Measurements from ENCODE around the gene PRRT1B.
"Not testable (repeated sequence)": the region's sequence is repeated elsewhere in the genome, so short reads cannot be mapped to it uniquely, and the experiment has no call there.

Gene PRRT1B

DNA sequence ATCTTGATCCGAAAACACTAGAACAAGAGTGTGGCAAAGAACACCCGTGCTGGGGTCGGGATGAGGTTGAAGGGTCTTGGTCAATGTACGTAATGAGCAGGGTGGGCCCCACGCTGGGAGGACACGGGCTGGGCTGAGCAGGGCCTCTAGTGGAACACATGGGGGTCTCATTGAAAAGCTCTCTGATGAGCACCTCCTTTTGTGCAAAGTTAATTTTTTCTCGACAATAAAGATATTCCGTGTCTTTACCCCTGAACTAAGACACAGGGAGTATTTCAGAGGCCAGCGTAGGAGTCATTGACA, 22.3 kb upstream of the PRRT1B start:
- DNase-seq = no peak

GRCh38 chr9:131523451-131524435, 21.6 kb upstream of the PRRT1B start:
- no peak for DNase-seq

DNA sequence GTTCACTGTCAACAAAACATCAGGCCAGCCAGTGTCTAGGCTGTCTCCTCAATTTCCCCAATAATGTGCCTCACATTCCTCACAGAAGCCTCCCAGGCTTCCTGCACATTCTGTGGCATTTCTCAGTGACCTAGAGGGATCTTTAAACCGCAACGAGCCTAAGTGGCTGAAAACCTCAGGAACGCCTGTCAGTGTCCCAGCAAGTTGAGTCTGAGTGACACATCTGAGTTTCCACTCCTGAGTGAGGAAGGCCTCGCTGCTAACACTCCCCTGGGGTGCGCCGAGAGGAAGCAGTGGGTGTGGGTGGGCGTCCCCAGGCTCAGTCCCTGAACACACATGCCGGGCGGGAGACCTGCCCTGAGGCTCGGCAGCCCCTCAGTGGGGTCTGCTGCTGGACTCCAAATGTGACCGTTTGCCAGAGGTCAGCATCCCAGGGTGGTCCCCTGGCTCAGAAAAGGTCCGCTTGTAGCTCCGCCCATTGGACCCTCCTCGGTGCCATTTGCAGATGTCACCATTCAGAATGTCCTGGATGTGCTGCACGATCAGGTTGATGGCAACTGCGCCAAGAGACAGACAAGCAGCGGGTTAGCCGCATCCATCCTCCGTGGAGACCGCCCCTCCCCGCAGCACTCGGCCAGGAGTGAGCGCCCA, 20.5 kb upstream of the PRRT1B start:
- no peak for DNase-seq

DNA sequence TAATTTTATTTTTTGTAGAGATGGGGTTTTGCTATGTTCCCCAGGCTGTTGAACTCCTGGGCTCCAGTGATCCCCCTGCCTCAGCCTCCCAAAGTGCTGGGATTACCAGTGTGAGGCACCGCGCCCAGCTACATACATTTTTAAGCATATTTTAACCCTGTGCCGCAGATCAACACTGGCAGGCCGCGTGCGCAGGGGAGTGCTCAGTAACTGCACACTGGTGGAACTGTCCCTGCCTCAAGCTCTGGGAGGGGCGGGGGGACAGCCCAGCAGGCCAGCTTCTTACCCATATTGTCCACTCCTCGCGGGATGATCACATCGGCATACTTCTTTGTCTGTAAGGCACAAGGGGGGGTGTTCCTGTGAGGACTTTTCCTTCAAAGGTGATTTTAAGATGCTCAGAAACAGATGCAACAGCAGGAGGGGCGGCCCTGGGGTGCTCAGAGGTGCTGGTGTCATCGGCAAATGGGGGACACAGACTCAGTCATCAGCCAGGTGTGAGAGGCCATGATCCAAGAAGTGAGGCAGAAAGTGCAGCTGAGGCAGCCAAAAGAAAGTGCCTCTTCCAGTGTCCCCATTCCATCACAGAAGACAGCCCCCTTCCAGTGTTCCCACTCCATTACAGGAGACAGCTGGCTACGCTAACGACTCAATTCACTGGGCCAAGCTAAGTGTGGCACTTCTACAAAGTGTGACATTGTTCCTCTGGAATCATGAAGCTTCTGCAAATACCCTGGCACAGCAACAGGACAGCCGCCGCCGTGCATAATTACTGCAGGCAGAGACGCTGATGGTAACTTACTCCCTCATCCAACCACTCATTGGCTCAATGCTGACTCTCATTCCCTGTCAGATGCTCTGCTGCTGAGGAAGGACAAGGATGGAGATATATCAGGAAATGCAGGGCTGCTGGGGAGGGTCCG, 19.4 kb upstream of the PRRT1B start:
- DNase-seq = no peak

DNA sequence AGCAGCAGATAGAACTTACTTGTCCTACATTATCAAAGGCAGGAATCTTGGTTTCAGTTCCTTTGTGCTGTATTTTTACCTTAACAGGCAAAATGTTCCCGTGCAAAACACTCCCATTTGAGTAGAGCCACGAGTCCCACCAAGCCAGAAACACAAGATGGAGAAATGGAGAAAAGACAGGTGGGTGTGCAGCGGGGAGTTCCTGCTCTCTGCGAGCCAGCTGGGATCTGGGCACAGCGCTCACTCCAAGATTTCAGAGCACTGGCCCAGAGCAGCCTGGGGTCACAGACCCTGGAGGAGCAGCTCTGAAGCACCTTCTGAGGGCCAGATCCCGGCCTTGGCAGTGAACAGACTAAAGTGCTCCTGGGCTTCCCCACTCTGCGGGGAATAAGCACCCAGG, 17.1 kb upstream of the PRRT1B start:
- DNase-seq = no peak

GRCh38 chr9:131528886-131529505, 16.3 kb upstream of the PRRT1B start:
- no peak for DNase-seq

DNA sequence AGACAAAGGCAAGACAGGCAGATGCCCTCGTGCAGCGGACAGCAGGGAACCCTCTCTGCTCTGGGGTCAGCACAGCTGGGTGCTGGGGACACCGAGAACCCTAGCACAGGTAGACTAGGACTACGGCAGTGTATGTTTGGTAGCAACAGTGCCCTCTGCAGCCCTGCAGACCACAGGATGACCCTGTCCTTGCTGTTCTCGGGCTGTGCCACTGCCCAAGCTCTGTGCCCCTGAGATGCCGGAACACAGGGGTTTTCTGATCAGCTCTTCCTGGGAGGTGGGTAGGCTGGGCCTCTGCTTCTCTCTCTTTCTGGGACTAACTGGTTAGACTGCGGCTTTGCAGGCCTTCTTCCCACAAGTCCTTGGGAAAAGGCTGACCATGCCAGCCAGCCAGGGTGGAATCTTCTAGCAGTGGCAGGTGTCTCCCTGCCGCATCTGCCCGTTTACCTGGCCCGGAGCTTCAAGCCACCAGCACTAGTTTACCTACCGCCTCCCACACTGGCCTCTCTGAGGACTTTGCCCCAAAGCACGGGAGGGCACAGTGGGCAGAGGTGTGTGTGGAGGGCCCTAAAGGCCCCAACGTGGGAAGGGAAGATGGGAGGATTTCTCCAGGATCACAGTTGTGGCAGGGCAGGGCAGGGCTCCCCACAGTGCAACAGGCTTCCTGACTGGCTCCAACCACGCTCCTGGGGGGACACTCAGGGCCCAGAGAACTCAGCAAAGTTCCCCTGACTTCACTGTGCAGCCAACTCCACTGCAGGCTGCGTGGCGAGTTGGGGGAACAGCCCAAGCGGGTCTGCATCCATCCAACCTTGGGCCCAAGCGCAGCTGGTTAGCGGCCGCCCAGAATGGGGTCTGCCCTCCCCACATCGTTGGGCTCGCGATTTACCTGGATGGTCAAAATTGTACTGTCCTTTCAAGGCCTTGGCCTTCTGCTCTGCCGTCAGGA, 15.5 kb upstream of the PRRT1B start:
- no peak for DNase-seq

DNA sequence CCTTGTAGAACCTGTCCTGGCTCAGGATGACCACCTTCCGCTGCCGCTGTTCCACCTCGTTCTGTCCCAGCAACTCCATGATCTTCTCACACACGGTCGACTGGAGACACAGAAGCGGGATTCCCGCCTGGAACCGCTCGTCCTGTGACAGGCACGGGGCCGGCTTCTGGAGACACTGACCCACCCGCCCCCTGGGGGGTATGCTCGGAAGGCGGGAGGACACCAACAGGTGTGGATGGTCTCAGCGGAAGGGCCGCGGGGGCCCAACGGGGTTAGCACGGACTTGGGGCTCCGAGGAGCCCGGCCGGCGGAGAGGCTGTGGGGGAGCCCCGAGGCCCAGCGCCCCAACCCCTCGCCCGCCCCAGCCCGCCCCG, 14.8 kb upstream of the PRRT1B start:
- no peak for DNase-seq

GRCh38 chr9:131530920-131531832, 14.1 kb upstream of the PRRT1B start, which contains the start of gene UCK1:
UCK1 (minus strand) TSS chr9:131531263; CDS start chr9:131531174, 89 bp downstream.
- DNase-seq = peak; percentile 58

- peak; percentile 10 for DNase-seq
These were observed 10.5 kb upstream of the PRRT1B start for GRCh38 chr9:131534721-131535237.

DNA sequence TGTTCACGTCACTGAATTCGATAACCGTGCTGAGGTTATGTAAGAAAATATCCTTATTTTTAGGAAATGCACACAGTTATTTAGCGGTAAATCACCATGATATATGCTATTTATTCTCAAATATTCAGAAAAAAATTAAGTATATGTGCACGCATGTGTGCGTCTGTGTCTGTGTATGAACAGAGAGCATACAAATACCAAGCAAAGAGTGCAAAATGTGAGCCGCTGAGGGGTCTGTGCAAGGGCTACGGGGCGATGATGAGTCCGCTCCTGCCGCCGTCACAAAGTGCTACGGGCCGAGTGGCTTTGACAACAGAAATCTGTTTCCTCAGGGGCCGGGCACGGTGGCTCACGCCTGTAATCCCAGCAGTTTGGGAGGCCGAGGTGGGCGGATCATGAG, 7.4 kb upstream of the PRRT1B start:
- no peak for DNase-seq

- peak; percentile 53 for DNase-seq
These were observed 6.0 kb upstream of the PRRT1B start for GRCh38 chr9:131539223-131539923.

DNA sequence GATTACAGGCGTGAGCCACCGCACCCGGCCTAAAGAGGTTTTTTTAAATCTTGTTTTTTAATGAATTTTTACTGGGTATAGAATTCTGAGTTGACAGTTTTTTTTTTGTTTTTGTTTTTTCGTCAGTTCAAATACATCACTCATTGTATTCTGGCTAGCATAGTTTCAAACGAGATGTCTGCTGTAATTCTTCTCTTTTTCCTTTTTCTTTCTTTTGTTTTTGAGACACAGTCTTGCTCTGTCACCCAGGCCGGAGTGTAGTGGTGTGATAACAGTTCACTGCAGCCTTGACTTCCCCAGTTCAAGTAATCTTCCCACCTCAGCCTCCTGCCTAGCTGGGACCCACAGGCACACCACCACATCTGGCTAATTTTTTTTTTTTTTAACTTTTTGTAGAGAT, 2.2 kb upstream of the PRRT1B start:
- DNase-seq = no peak

- no peak for DNase-seq
These were observed 538 bp downstream of the PRRT1B start for GRCh38 chr9:131545786-131546335.

DNA sequence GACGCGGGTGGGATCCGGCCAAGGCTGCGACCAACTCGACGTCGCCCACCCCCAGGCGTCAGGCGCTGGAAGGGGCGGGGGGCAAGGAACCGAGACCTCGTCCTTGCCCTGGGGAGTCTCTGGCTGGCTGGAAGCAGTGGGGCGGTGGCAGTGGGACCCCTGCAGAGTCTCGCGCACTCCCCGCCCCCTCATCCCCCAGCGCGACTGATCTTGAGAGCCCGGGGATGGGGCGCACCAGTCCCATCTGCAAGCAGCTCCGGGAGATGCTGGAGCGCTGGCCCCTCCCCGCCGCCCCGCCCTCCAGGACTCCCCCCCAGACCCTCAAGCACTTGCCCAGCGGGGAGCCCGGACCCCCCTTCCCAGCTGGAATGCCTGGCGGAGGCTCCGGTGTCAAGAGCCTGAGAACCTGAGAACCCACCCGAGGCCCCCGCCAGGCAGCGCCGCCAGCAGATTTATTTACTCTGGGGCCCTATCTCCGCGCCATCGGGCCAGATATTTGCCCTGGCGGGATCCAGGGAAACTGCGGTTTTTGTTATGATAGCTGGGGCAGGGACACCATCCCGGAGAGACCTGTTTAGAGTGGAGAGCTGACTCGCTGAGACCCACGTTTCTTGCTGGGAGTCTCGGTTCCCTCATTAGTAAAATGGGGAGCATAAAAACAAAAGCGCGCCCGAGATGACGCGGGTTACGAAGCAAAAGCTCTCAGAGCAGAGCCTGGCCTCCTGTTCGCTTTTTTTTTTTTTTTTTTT, 1.2 kb downstream of the PRRT1B start:
- DNase-seq = no peak

- not testable (repeated sequence) for DNase-seq
These were observed 3.9 kb downstream of the PRRT1B start for GRCh38 chr9:131549186-131549585.

GRCh38 chr9:131550465-131550864, 5.1 kb downstream of the PRRT1B start:
- not testable (repeated sequence) for DNase-seq

- no peak for DNase-seq
These were observed 6.7 kb downstream of the PRRT1B start for GRCh38 chr9:131552030-131552429.

Measured in CD4-positive, alpha-beta T cell treated with Interleukin-4 for 4 hours (primary cell).